Ishikawa (cell line): ENCODE data around the gene ZNF57.

Source experiments
- CEBPB ChIP-seq: IDR thresholded peaks from 2 replicates; pipeline ENCODE4 v1.6.1; 2012
- CREB1 ChIP-seq: IDR thresholded peaks from 2 replicates; pipeline ENCODE4 v1.6.1; 2012; ENCODE audit warnings: low read depth
- EGR1 ChIP-seq: IDR thresholded peaks from 2 replicates; pipeline ENCODE4 v1.6.1; 2012
- EP300 ChIP-seq: IDR thresholded peaks from 2 replicates; pipeline ENCODE4 v1.6.1; 2012; ENCODE audit warnings: borderline replicate concordance
- FOXM1 ChIP-seq: IDR thresholded peaks from 2 replicates; pipeline ENCODE4 v1.6.1; 2012; ENCODE audit warnings: low read depth, borderline replicate concordance
- NFIC ChIP-seq: IDR thresholded peaks from 2 replicates; pipeline ENCODE4 v1.6.1; 2012
- RAD21 ChIP-seq: IDR thresholded peaks from 2 replicates; pipeline ENCODE4 v1.6.1; 2012; ENCODE audit warnings: low read depth
- TAF1 ChIP-seq: IDR thresholded peaks from 2 replicates; pipeline ENCODE4 v1.6.1; 2012; ENCODE audit warnings: low read depth, mild to moderate bottlenecking
- TCF12 ChIP-seq: IDR thresholded peaks from 2 replicates; pipeline ENCODE4 v1.6.1; 2012; ENCODE audit warnings: low read depth
- TEAD4 ChIP-seq: IDR thresholded peaks from 2 replicates; pipeline ENCODE4 v1.6.1; 2012
- YY1 ChIP-seq: IDR thresholded peaks from 2 replicates; pipeline ENCODE4 v1.6.1; 2012; ENCODE audit warnings: low read depth
- ZBTB7A ChIP-seq: IDR thresholded peaks from 2 replicates; pipeline ENCODE4 v1.6.1; 2012; ENCODE audit warnings: low read depth
- TF ChIP-seq, protein P1 (sequence below): IDR thresholded peaks from 2 replicates; pipeline ENCODE4 v1.6.1; 2012; ENCODE audit warnings: low read depth, mild to moderate bottlenecking
- TF ChIP-seq, protein P2 (sequence below): IDR thresholded peaks from 2 replicates; pipeline ENCODE4 v1.6.1; 2012
- TF ChIP-seq, protein P3 (sequence below): IDR thresholded peaks from 2 replicates; pipeline ENCODE4 v1.6.1; 2012

The ZNF57 gene

DNA sequence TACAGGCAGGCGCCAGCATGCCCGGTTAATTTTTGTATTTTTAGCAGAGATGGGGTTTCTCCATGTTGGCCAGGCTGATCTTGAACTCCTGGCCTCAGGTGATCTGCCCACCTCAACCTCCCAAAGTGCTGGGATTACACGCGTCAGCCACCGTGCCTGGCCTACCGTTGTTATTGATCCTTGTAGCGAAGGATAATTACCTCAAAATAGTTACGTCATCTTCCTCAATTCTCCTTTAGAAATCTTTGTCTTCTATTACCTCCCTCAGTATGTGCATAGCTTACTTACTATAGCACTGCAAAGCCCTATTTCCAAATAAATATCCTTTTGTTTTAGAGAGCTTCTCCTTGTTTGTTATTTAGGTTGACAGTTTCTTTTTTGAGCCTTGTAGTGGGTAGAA, 67.2 kb downstream of the ZNF57 start:
- no peak for TF ChIP-seq YY1
- TF ChIP-seq CEBPB = no peak
- no peak for TF ChIP-seq EGR1
- no peak for TF ChIP-seq TEAD4
- no peak for TF ChIP-seq RAD21
- TF ChIP-seq EP300 = no peak
- no peak for TF ChIP-seq TCF12
- no peak for TF ChIP-seq FOXM1
- TF ChIP-seq ZBTB7A = no peak
- TF ChIP-seq, protein P1, sequence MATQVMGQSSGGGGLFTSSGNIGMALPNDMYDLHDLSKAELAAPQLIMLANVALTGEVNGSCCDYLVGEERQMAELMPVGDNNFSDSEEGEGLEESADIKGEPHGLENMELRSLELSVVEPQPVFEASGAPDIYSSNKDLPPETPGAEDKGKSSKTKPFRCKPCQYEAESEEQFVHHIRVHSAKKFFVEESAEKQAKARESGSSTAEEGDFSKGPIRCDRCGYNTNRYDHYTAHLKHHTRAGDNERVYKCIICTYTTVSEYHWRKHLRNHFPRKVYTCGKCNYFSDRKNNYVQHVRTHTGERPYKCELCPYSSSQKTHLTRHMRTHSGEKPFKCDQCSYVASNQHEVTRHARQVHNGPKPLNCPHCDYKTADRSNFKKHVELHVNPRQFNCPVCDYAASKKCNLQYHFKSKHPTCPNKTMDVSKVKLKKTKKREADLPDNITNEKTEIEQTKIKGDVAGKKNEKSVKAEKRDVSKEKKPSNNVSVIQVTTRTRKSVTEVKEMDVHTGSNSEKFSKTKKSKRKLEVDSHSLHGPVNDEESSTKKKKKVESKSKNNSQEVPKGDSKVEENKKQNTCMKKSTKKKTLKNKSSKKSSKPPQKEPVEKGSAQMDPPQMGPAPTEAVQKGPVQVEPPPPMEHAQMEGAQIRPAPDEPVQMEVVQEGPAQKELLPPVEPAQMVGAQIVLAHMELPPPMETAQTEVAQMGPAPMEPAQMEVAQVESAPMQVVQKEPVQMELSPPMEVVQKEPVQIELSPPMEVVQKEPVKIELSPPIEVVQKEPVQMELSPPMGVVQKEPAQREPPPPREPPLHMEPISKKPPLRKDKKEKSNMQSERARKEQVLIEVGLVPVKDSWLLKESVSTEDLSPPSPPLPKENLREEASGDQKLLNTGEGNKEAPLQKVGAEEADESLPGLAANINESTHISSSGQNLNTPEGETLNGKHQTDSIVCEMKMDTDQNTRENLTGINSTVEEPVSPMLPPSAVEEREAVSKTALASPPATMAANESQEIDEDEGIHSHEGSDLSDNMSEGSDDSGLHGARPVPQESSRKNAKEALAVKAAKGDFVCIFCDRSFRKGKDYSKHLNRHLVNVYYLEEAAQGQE = no peak
- TF ChIP-seq, protein P2, sequence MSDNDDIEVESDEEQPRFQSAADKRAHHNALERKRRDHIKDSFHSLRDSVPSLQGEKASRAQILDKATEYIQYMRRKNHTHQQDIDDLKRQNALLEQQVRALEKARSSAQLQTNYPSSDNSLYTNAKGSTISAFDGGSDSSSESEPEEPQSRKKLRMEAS = no peak
- TF ChIP-seq, protein P3, sequence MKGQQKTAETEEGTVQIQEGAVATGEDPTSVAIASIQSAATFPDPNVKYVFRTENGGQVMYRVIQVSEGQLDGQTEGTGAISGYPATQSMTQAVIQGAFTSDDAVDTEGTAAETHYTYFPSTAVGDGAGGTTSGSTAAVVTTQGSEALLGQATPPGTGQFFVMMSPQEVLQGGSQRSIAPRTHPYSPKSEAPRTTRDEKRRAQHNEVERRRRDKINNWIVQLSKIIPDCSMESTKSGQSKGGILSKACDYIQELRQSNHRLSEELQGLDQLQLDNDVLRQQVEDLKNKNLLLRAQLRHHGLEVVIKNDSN = no peak
- no peak for TF ChIP-seq NFIC
- no peak for TF ChIP-seq TAF1
- TF ChIP-seq CREB1 = no peak
